ENCODE results near the gene ABCF3.
A peak's percentile ranks its signal among the peaks of the same experiment; 100 is the strongest.
"Not testable (repeated sequence)": the region's sequence is repeated elsewhere in the genome, so short reads cannot be mapped to it uniquely, and the experiment has no call there.

ABCF3 gene, protein sequence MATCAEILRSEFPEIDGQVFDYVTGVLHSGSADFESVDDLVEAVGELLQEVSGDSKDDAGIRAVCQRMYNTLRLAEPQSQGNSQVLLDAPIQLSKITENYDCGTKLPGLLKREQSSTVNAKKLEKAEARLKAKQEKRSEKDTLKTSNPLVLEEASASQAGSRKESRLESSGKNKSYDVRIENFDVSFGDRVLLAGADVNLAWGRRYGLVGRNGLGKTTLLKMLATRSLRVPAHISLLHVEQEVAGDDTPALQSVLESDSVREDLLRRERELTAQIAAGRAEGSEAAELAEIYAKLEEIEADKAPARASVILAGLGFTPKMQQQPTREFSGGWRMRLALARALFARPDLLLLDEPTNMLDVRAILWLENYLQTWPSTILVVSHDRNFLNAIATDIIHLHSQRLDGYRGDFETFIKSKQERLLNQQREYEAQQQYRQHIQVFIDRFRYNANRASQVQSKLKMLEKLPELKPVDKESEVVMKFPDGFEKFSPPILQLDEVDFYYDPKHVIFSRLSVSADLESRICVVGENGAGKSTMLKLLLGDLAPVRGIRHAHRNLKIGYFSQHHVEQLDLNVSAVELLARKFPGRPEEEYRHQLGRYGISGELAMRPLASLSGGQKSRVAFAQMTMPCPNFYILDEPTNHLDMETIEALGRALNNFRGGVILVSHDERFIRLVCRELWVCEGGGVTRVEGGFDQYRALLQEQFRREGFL

DNA sequence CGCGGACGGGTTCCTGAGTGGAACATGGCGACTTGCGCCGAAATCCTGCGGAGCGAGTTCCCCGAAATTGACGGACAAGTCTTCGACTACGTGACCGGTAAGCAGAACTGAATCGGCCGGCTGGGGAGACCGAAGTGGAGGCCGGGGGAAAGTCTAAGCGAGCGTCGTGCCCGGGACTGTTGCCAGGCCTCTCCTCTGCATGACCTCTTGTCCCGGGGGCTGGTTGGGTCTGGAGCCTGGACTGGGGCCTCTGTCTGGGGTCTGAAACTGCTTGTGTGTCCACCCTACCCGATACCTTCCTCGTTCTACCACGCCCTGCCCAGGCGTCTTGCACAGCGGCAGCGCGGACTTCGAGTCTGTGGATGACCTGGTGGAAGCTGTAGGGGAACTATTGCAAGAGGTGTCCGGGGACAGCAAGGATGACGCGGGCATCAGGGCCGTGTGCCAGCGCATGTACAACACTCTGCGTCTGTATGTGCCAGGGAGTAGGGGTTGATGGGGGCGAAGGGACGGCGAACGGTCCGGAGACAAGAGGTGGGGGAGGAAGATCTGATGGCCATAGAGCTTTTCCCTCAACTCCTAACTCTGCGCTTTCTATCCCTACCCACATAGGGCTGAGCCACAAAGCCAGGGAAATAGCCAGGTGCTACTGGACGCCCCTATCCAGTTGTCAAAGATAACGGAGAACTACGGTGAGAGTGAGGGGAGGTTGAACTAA, at the start of gene ABCF3:
TSS of gene ABCF3 (plus strand) at position 16 of the 718 bp plus-strand sequence. CDS start at position 25, 9 bp downstream.
- DNase-seq (ENCODE audit: low read depth) = peak; percentile 15

DNA sequence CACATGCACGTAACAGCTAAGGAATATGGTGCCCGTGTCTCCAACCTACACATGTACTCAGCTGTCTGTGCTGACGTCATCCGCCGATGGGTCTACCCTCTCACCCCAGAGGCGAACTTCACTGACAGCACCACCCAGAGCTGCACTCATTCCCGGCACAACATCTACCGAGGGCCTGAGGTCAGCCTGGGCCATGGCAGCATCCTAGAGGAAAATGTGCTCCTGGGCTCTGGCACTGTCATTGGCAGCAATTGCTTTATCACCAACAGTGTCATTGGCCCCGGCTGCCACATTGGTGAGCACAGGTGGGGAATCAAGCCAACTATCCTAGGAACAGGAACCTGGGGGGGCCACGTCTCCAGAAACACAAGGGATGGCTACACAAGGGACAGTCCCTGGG, 45.6 kb upstream of the ABCF3 start:
- no peak for DNase-seq (ENCODE audit: low read depth)

DNA sequence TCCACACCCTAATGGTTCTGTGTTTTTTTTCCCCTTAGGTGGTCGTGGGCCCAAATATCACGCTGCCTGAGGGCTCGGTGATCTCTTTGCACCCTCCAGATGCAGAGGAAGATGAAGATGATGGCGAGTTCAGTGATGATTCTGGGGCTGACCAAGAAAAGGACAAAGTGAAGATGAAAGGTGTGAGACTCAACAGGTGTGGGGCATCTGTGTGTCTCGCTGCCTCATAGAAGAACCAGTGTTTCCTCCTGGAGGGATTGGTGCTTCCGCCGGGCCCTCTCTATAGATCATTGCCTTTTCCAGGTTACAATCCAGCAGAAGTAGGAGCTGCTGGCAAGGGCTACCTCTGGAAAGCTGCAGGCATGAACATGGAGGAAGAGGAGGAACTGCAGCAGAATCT, 43.8 kb upstream of the ABCF3 start:
- DNase-seq (ENCODE audit: low read depth) = no peak

DNA sequence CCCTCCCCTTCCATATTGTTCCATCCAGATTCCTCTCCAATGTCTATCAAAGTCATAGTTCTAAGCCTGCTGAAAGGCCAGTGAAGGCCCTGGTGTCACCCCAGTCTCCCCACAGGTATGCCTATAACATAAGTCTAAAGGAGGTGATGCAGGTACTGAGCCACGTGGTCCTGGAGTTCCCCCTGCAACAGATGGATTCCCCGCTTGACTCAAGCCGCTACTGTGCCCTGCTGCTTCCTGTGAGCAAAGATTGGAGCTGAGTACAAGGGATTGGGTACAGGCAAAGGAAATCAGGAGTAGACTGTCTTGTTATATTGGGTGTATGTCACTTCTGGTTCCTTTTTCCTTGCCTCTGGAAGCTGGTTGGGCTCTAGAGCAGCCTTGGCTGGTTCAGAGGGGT, 42.7 kb upstream of the ABCF3 start:
- DNase-seq (ENCODE audit: low read depth) = no peak

DNA sequence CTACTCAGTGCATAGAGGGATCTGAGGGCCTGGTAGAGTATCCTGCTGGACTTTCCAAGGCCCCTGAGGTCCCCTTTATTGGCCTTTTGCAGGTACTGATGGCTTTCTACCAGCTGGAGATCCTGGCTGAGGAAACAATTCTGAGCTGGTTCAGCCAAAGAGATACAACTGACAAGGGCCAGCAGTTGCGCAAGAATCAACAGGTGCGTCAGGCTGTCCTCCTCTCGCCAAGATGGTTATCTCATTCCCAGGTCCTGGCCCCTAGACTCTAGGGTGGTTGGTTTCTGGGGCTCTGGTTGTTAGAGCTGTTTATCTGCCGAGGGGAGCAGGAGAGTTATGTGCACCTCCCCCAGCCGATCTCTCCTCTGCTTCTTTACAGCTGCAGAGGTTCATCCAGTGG, 41.5 kb upstream of the ABCF3 start:
- no peak for DNase-seq (ENCODE audit: low read depth)

DNA sequence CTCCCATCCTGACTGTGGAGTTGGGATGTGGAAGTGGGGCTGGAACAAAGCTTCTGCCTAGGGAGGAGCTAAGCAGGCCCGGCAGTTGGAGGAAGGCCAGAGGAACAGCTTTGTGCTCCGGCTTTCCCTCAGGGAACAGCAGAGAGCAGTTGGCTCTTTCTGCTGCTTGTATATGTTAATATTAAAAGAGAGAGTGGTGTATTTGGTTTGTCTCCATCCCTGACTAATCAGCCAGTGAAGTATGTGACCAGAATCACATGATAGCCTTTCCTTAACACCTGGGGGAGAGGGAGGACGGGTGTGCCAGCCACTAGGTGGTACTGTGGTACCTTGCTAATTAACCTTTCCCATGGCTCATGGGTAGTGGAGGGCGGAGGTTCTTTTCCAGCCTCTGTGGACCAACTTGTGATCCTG, 40.9 kb upstream of the ABCF3 start:
- DNase-seq (ENCODE audit: low read depth) = no peak

DNA sequence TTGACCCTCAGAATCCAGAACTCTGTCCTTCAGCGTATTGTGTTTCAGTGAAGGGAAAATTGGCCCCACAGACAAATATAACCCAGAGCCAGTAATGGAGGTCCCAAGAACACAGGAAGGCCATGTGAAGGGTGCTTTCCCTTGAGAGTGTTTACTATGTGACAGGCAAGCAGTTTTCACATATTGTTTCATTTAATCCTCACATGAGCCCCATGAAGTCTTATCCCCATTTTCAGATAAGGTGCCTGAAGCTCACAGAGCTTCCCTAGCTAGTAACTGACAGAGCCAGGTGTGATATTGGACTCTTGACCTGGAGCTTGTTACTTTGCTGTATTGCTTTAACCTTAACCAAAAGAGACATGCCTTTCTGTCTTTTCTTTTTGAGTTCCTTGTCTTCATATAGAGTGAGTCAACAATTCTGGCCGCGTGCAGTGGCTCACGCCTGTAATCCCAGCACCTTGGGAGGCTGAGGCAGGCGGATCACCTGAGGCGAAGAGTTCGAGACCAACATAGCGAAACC, 40.2 kb upstream of the ABCF3 start:
- no peak for DNase-seq (ENCODE audit: low read depth)

DNA sequence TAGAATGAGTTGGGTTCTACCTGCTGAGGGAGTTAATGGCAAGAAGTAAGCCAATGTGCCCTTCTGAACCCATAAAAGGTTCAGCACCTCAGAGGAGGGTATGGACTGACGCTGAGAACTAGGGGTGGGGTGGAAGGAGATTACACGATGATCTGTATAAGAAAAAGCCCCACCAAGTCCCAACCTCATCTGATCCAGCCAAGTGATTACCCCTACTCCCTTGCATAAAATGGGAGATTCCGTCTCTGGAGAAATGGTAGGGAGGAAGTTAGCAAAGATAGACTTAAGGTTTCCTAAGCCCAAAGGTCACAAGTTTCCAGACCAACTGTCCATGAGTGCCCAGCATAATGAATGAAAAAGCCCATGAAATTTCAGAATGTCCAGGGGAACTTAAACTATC, 37.9 kb upstream of the ABCF3 start:
- no peak for DNase-seq (ENCODE audit: low read depth)

DNA sequence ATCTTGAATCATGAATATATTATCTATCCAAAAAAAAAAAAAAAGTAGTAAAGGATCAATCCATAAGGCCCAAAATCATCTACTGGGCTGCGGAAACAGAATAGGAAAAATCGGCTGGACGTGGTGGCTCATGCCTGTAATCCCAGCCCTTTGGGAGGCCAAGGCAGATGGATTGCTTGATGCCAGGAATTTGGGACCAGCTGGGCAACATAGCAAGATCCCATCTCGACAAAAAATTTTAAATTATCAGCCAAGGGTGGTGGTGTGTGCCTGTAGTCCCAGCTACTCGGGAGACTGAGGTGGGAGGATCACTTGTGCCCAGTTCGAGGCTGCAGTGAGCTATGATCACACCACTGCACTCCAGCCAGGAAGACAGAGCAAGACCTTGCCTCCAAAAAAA, 36.9 kb upstream of the ABCF3 start:
- no peak for DNase-seq (ENCODE audit: low read depth)

DNA sequence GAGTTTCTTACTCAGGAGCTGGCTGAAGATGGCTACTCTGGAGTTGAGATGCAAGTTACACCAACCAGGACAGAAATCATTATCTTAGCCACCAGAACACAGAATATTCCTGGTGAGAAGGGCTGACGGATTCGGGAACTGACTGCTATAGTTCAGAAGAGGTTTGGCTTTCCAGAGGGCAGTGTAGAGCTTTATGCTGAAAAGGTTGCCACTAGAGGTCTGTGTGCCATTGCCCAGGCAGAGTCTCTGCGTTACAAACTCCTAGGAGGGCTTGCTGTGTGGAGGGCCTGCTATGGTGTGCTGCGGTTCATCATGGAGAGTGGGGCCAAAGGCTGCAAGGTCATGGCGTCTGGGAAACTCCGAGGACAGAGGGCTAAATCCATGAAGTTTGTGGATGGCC, 36.2 kb upstream of the ABCF3 start:
- DNase-seq (ENCODE audit: low read depth) = not testable (repeated sequence)

DNA sequence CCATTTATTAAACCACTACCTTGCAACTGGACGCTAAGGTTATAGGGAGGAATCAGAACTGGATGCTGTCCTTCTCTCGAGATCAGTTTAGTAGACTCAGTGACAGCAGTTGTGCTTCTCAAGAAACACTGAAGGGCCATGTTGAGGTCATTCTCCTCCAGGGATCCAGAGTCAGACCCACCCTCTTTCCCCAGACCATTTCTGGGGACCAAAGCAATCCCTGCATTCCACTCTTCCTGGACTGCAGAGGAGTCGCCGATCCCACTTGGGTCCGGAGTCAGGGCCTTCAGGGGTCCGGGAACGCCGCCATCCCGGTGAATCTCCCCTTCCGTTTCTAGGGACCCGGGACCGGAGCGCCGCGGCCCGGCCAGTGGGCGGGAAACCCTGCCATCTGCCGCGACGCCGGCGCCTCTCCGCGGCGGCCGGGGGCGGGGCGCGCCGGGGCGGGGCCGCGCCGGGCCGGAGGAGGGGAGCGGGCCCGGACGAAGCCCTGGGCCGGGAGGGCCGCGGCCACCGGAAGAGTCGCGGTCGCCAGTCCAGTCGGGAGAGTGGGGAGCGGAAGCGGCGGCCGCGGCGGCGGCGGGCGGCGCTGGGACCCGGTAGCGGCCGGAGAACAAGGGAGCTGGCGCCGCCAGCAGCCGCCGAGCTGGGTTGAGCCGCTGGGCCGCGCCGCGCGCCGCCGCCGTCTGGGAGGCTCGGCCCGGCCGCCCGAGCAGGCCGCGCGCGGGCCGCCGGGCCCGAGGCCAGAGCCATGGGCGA, 30.9 kb upstream of the ABCF3 start, which contains the start of gene DVL3:
TSS of gene DVL3 (plus strand) at position 493 of the 759 bp plus-strand sequence. CDS start at position 752, 259 bp downstream.
- DNase-seq (ENCODE audit: low read depth) = no peak

DNA sequence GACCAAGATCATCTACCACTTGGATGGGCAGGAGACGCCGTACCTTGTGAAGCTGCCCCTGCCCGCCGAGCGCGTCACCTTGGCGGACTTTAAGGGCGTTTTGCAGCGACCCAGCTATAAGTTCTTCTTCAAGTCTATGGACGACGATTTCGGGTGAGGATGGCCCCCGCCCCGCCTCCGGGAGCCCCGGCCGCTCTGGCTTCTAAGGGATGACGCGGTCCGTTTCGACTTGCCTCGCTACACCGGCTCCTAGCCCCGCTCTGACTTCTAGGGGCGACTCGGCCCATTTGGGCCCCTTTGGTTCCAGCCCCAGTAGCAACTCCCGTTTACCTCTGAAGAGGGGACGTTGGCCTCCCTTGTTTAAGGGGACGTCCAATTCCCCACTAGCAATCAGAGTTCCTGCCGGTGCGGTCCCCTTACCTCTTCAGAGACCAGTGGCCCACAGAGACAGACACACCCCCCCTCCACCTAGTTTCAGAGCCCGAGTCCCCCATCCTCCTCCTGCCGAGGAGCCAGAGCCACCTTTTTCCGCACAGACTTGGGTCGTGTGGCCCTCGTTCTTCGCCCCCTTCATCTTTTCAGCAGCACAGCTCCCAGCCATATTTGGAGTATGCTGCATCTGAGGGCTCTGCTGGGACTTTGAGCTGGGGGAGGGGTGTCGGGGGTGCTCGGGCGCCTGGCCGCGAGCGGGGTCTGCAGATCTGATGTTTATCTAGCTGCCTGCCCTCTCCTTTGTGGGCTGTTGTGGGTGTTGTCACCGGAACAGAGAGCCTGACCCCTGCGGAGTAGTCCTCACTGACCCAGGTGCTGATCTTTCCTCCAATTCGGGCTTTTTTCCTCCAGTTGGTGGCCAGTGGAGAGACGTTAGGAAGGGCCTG, 30.1 kb upstream of the ABCF3 start:
- DNase-seq (ENCODE audit: low read depth) = peak; percentile 29

DNA sequence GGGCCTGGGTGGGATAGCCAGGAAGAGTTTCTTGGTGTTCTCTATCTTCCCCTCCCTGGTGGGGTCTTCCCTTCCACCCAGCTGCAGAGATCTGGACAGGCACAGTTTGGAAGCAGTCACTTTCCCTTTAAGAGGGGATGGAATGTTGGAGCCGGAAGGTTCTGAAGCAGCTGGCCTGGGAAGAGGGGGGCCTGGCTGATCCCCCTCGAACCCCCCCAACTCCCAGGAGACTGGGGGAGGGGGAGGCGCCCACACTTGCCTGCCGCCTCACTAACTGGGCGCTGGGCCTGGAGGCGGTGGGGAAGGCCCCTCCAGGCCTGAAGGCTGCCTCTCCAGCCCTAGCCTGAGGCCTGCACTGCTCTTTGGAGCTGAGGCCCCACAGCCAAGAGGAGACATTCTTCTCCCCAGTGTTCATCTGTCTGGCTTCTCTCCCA, 29.5 kb upstream of the ABCF3 start:
- no peak for DNase-seq (ENCODE audit: low read depth)

DNA sequence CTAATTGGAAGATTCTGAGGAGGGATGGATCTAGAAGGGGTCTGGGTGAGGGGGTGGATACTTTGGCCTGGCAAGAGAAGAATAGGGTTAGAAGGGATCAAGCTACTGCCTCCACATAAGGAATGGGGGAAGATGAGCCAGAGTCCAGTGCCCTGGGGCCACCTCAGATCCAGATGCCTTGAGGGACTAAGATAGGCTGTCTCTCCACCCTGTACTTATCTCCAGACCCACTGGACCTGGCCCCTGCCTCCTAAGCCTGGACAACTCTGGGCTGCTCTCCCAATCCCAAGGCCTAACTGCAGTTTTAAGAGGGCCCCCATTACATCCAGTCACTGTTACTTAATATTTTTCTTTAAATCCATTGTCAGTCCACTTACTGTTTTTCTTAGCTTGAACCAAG, 28.8 kb upstream of the ABCF3 start:
- DNase-seq (ENCODE audit: low read depth) = no peak

DNA sequence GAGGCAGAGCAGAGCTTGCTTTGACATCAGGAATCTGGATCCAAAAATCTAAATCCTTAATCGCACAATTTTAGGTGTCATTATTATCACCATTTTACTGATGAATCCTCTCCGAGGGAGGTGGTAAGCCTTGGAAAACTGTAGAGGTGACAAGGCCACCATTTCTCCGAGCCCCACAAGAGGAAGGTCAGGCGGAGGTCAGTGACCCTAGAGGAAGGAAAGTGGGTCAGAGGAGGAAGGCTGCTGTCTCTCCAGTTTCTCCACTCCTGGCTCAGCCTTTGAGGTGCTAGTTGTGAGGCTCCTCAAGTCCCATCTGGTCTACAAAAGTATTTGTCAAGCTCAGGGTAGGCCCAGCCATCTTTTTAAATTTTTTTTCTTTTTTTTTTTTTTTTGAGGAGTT, 27.6 kb upstream of the ABCF3 start:
- no peak for DNase-seq (ENCODE audit: low read depth)

DNA sequence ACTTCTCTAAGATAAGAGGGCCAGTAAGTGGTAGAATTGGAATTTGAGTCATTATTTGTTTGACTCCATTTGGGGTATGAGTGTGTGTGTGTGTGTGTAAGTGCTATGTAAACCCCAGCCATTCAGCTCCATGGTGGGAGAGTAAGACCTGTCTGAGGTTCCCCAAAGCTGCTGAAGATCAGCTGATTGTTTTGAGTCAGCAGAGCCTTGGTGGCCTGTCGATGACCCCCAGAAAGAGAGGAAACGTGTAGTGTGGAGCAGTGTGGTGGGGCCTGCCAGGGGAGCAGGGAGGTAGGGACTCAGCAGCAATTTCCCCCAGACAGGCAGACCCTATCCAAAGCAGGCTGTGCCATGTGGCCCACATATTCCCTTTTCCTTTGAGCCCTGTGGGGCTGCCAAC, 25.5 kb upstream of the ABCF3 start:
- DNase-seq (ENCODE audit: low read depth) = no peak

DNA sequence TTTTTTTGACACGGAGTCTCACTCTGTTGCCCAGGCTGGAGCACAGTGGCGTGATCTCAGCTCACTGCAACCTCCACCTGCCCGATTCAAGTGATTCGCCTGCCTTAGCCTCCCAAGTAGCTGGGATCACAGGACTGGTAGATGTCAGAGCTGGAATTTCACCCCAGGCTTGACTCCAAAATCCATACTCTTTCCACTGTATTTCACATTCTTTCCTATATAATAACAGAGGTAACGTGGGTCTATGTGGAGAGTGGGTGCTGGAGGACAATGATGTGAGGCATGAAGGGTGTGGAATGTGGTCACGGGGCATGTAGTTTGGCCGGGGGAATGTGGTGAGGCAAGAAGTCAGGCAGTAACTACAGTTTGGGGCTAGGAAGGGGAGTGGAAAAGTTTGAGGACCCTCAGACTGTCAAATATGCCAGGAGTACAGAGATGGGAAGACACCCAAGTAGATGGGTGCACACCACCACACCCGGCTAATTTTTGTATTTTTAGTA, 23.4 kb upstream of the ABCF3 start:
- not testable (repeated sequence) for DNase-seq (ENCODE audit: low read depth)

DNA sequence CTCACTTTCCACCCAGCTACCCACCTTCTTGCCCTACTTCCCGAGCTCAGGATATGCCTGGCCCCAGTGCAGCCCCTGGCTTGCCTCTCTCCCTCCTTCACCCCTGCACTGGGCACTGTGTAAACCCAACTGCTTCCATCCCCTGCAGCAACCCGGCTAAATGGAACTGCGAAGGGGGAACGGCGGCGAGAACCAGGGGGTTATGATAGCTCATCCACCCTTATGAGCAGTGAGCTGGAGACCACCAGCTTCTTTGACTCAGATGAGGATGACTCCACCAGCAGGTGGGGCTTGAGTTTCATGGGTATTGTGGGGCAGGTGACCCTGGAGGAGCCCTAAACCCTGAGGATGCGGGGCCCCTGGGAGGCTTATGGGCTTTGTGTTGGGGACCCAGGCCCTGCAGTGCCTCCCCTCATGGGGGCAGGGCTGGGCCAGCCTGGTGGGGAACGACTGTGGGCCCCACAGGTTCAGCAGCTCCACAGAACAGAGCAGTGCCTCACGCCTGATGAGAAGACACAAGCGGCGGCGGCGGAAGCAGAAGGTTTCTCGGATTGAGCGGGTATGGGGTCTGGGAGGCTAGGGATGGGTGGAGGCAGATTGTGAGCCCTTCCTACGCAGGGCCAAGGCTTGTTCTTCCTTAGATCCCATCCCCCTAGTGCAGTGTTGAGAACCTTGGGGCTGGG, 21.2 kb upstream of the ABCF3 start:
- DNase-seq (ENCODE audit: low read depth) = no peak

DNA sequence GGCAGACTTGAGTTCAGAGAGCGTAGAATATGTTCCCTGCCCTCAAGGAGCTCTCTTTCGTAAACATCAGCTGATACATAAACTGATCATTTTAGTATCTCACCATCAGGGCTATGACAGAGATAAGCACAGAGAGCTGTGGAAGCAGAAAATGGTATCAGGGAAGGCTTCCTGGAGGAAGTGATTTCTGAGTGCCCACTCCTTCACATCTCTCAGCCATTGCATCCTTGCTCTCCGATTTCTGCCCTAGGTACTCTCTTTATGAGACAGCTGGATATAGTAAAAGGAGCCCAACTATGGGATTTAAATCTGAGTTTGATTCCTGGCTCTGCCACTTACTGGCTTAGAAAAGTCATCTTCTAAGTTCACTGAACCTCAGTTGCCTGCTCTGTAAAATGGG, 20.5 kb upstream of the ABCF3 start:
- no peak for DNase-seq (ENCODE audit: low read depth)

DNA sequence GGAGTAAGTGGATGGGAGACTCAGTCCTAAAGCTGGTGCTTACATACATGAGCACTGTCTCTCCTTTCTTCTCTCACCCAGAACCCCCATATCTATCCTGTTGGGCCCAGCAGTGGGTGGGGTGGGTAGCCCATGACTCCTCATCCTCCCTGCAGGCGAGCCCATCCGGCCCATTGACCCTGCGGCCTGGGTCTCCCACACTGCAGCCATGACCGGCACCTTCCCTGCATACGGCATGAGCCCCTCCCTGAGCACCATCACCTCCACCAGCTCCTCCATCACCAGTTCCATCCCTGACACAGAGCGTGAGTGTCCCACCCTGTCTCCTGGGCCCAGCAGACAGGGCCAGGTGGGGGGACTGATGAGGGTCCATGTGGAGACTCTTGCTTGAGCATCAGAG, 19.3 kb upstream of the ABCF3 start:
- no peak for DNase-seq (ENCODE audit: low read depth)

Measured in activated T-cell treated with anti-CD3 and anti-CD28 coated beads for 24 hours (primary cell).